Parathyroid adenoma (tissue), 2 donors: ENCODE measurements around the gene MOV10.

Experiments
- H2AFZ ChIP-seq: fragments of 300-600 bp; sonication (generic); one replicate; pipeline ENCODE4 v1.7.0; 2017; ENCODE audit warnings: antibody characterized with exemption, mild to moderate bottlenecking
- H3K27ac ChIP-seq: fragments of 300-600 bp; sonication (generic); one replicate; pipeline ENCODE4 v1.7.0; 2017
- H3K27me3 ChIP-seq: fragments of 300-600 bp; sonication (generic); one replicate; pipeline ENCODE4 v1.7.0; 2017; ENCODE audit warnings: low read length; ENCODE audit not compliant: control insufficient read depth, insufficient read depth
- H3K36me3 ChIP-seq: fragments of 300-600 bp; sonication (generic); one replicate; pipeline ENCODE4 v1.7.0; 2017; ENCODE audit warnings: low read length; ENCODE audit not compliant: control insufficient read depth, insufficient read depth
- H3K4me1 ChIP-seq: fragments of 300-600 bp; sonication (generic); one replicate; pipeline ENCODE4 v1.7.0; 2017; ENCODE audit warnings: control low read depth
- H3K4me2 ChIP-seq: fragments of 300-600 bp; sonication (generic); one replicate; pipeline ENCODE4 v1.7.0; 2017; ENCODE audit warnings: low read length
- H3K4me3 ChIP-seq: fragments of 300-600 bp; sonication (generic); one replicate; pipeline ENCODE4 v1.7.0; 2017; ENCODE audit warnings: low read depth, low read length
- H3K79me2 ChIP-seq: fragments of 300-600 bp; sonication (generic); one replicate; pipeline ENCODE4 v1.7.0; 2017; ENCODE audit warnings: control low read depth
- H3K9ac ChIP-seq: fragments of 300-600 bp; sonication (generic); one replicate; pipeline ENCODE4 v1.7.0; 2017; ENCODE audit warnings: mild to moderate bottlenecking
- H3K9me3 ChIP-seq: fragments of 300-600 bp; sonication (generic); one replicate; pipeline ENCODE4 v1.7.0; 2017; ENCODE audit warnings: low read length; ENCODE audit not compliant: control insufficient read depth
- CTCF ChIP-seq: fragments of 300-600 bp; sonication (generic); IDR thresholded peaks from one replicate; pipeline ENCODE4 v1.7.0; 2017; ENCODE audit warnings: antibody characterized with exemption, mild to moderate bottlenecking
- donor health status: primary hyperparathyroidism.

MOV10 gene

DNA sequence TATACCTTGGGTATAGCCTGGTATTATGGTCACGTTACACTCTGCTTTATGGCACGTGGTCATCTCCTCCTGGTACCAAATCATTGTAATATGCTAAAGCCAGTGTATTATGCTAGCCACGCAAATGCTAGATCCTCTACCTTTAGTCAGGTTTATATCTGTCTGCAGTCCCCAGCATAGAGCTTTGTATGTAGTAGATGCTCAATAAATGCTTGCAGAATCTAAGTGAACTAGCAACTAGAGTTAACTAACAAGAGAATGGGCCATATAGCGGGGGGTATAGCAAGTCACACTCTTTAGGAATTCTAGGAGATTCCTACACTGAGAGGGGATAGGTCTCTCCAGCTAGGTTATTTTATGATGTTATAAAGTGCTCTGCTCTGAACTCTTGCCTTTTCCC lies 3.0 kb downstream of the MOV10 start:
- peaks cover 6% of the 10 kb centered on the region for H3K4me1 ChIP-seq
- no peak overlapping the region for H2AFZ ChIP-seq
- H3K27ac ChIP-seq = no peak overlapping the region
- H3K79me2 ChIP-seq = peaks cover 3% of the 10 kb centered on the region
- H3K27me3 ChIP-seq = no peaks in the 10 kb centered on the region
- TF ChIP-seq CTCF = no peak
- no peaks in the 10 kb centered on the region for H3K9me3 ChIP-seq
- H3K9ac ChIP-seq = no peak overlapping the region
- no peak overlapping the region for H3K4me3 ChIP-seq
- H3K4me2 ChIP-seq = no peak overlapping the region
- no peaks in the 10 kb centered on the region for H3K36me3 ChIP-seq

GRCh38 chr1:112678605-112679004 lies 4.1 kb downstream of the MOV10 start:
- Histone ChIP-seq H3K79me2 (peaks cover 3% of the 10 kb centered on the region), H3K27me3 (no peaks in the 10 kb centered on the region), H3K9me3 (no peaks in the 10 kb centered on the region), H3K36me3 (no peaks in the 10 kb centered on the region), H3K27ac (no peak overlapping the region), H3K4me1 (peaks cover 5% of the 10 kb centered on the region), H3K4me2 (no peak overlapping the region), H2AFZ (no peak overlapping the region), H3K9ac (no peak overlapping the region), H3K4me3 (no peak overlapping the region)
- TF ChIP-seq CTCF = no peak

DNA sequence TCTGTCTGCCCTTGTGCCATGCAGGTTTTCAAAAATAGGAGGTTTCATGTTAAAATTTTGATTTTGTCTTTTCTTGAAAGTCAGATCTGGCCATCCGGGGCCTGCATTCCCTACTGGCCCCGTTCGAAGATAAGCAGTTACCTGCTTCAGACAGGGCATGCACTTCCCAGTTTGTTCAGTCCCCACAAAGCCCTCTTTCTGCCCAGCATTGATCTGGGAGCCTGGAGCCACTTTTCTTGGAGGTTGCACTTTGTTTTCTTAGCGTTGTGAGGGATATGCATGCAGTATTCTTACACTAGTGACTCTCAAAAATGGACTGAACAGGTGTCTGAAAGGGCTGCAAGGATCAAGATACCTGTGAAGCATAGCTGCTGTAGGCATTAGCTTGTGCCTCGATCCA lies 11.5 kb downstream of the MOV10 start:
- Histone ChIP-seq H3K4me2 (no peak overlapping the region), H3K9me3 (no peaks in the 10 kb centered on the region)

DNA sequence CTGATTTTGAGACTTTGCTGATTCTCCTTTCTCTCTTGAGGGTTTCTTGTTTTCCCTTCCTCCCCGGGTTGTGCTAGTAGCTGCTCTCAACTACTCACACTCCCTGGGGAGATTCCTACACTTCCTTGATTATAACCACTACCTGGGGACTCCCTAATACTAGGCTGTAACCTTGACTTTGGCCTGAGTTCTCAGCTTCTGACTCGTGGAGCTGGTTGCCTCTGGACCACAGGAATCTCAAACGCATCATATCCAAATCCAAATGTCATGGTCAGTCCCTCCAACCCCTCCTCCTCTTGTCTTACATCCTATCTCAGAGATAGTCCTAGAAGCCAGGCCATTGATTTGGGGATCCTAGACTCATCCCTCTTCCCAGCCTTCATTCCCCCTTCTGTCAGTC lies 12.0 kb downstream of the MOV10 start:
- TF ChIP-seq CTCF = no peak
- H2AFZ ChIP-seq = no peak overlapping the region
- H3K27ac ChIP-seq = no peak overlapping the region

More for the DNA sequence above, 11.5 kb downstream of the MOV10 start:
- Histone ChIP-seq H3K4me3 (no peak overlapping the region), H3K27ac (no peak overlapping the region), H2AFZ (no peak overlapping the region), H3K9ac (no peak overlapping the region), H3K36me3 (no peaks in the 10 kb centered on the region), H3K79me2 (no peaks in the 10 kb centered on the region), H3K27me3 (no peaks in the 10 kb centered on the region), H3K4me1 (no peaks in the 10 kb centered on the region)
- no peak for TF ChIP-seq CTCF

GRCh38 chr1:112686835-112687234 lies 12.4 kb downstream of the MOV10 start:
- Histone ChIP-seq H3K4me2 (no peak overlapping the region), H3K4me1 (no peaks in the 10 kb centered on the region), H3K27ac (no peak overlapping the region), H3K27me3 (no peaks in the 10 kb centered on the region), H3K4me3 (no peak overlapping the region), H3K79me2 (no peaks in the 10 kb centered on the region), H2AFZ (no peak overlapping the region), H3K9me3 (no peaks in the 10 kb centered on the region), H3K36me3 (no peaks in the 10 kb centered on the region), H3K9ac (no peak overlapping the region)
- TF ChIP-seq CTCF = no peak

More for the DNA sequence above, 12.0 kb downstream of the MOV10 start:
- no peaks in the 10 kb centered on the region for H3K27me3 ChIP-seq
- H3K79me2 ChIP-seq = no peaks in the 10 kb centered on the region
- H3K36me3 ChIP-seq = no peaks in the 10 kb centered on the region
- H3K9me3 ChIP-seq = no peaks in the 10 kb centered on the region
- H3K4me3 ChIP-seq = no peak overlapping the region
- no peaks in the 10 kb centered on the region for H3K4me1 ChIP-seq
- no peak overlapping the region for H3K9ac ChIP-seq
- no peak overlapping the region for H3K4me2 ChIP-seq
